Brain microvascular endothelial cell (primary cell): ENCODE measurements around the gene S100A2.

ENCODE experiments used
- DNase-seq: peaks from one replicate; pipeline ENCODE4 v3.0.0-alpha.2; 2020
- H3K27ac ChIP-seq: fragments of 250-450 bp; sonication (Bioruptor Pico); 2 replicates; pipeline ENCODE4 v1.5.1; 2020; ENCODE audit warnings: mild to moderate bottlenecking, moderate library complexity
- H3K27me3 ChIP-seq: fragments of 250-450 bp; sonication (Bioruptor Pico); replicated peaks from 2 replicates; pipeline ENCODE4 v1.5.1; 2020; ENCODE audit warnings: mild to moderate bottlenecking
- H3K36me3 ChIP-seq: fragments of 250-450 bp; sonication (Bioruptor Pico); replicated peaks from 2 replicates; pipeline ENCODE4 v1.5.1; 2020; ENCODE audit warnings: mild to moderate bottlenecking
- H3K4me3 ChIP-seq: 2 replicates; pipeline ENCODE4 v1.5.1; 2011; ENCODE audit warnings: low read depth, mild to moderate bottlenecking, control low read depth, low read length, moderate library complexity
- CTCF ChIP-seq: IDR thresholded peaks from 2 replicates; pipeline ENCODE4 v1.5.1; 2011; ENCODE audit warnings: low read depth, mild to moderate bottlenecking, moderate library complexity, low read length, control low read depth, inconsistent platforms; ENCODE audit errors: missing control alignments
- in situ Hi-C: cut with HindIII; loops from 2 replicates; pipeline ENCODE4 v1.10.0; 2017; ENCODE audit warnings: low sequenced_read_pairs, low pct_ligation_motif_present

Gene S100A2

GRCh38 chr1:153608742-153609584, 43.3 kb upstream of the S100A2 start:
- Histone ChIP-seq H3K27ac (peak overlapping the region; percentile 78), H3K27me3 (no peaks in the 10 kb centered on the region), H3K36me3 (peaks cover 9% of the 10 kb centered on the region), H3K4me3 (peak overlapping the region; percentile 56)
- DNase-seq, result peak; percentile 92
- in situ Hi-C loops, result no loop called here
- no peak for TF ChIP-seq CTCF

GRCh38 chr1:153608089-153608682, 42.5 kb upstream of the S100A2 start:
- Histone ChIP-seq H3K36me3 (peaks cover 9% of the 10 kb centered on the region), H3K4me3 (peak overlapping the region; percentile 56), H3K27ac (peak overlapping the region; percentile 78), H3K27me3 (no peaks in the 10 kb centered on the region)
- peak; percentile 1 for TF ChIP-seq CTCF
- peak; percentile 7 for DNase-seq
- in situ Hi-C loops, result no loop called here

- DNase-seq, result no peak
- in situ Hi-C loops, result no loop called here
- no peak overlapping the region for H3K27ac ChIP-seq
- no peaks in the 10 kb centered on the region for H3K27me3 ChIP-seq
- peaks cover 9% of the 10 kb centered on the region for H3K36me3 ChIP-seq
- no peak for TF ChIP-seq CTCF
- H3K4me3 ChIP-seq, result no peak overlapping the region
Measured at GRCh38 chr1:153607381-153607780, 41.7 kb upstream of the S100A2 start.

GRCh38 chr1:153606194-153606593, 40.5 kb upstream of the S100A2 start:
- DNase-seq, result no peak
- Histone ChIP-seq H3K27ac (no peak overlapping the region), H3K36me3 (peaks cover 9% of the 10 kb centered on the region), H3K27me3 (no peaks in the 10 kb centered on the region), H3K4me3 (no peak overlapping the region)
- TF ChIP-seq CTCF, result no peak
- in situ Hi-C loops, result no loop called here

- TF ChIP-seq CTCF, result no peak
- Histone ChIP-seq H3K27me3 (no peaks in the 10 kb centered on the region), H3K4me3 (no peak overlapping the region), H3K27ac (no peak overlapping the region), H3K36me3 (peaks cover 7% of the 10 kb centered on the region)
- in situ Hi-C loops, result no loop called here
- DNase-seq, result no peak
Measured at GRCh38 chr1:153602749-153603148, 37.1 kb upstream of the S100A2 start.

- in situ Hi-C loops, result no loop called here
- Histone ChIP-seq H3K4me3 (no peak overlapping the region), H3K36me3 (no peaks in the 10 kb centered on the region), H3K27ac (no peak overlapping the region), H3K27me3 (no peaks in the 10 kb centered on the region)
- TF ChIP-seq CTCF, result no peak
- no peak for DNase-seq
Measured at GRCh38 chr1:153599847-153600246, 34.2 kb upstream of the S100A2 start.
